Vagina (tissue), 2 donors: ENCODE measurements around the gene GLI1. TPM values are rescaled to one million over a fixed set of nuclear protein-coding genes. Genes with fewer than 3 reads are reported as not detected.

Source experiments
- DNase-seq, 2 donors: peaks; one replicate each; pipeline ENCODE4 v3.0.0-alpha.2; 2017; ENCODE audit errors: extremely low spot score in 2 of 2
- H3K27ac ChIP-seq: fragments of 200-600 bp; sonication (generic); one replicate; pipeline ENCODE4 v1.5.1; 2019
- H3K27me3 ChIP-seq: fragments of 200-600 bp; sonication (generic); one replicate; pipeline ENCODE4 v1.5.1; 2019
- H3K36me3 ChIP-seq, 2 donors: fragments of 200-600 bp; sonication (generic); one replicate each; pipeline ENCODE4 v1.5.1; 2017 to 2019
- H3K4me1 ChIP-seq: fragments of 200-600 bp; sonication (generic); one replicate; pipeline ENCODE4 v1.5.1; 2019
- H3K4me3 ChIP-seq, 2 donors: fragments of 200-600 bp; sonication (generic); 1 replicate in 1 of 2; 2 replicates in 1 of 2; pipeline ENCODE4 v1.5.1; 2016 to 2019
- H3K9me3 ChIP-seq: fragments of 200-600 bp; sonication (generic); one replicate; pipeline ENCODE4 v1.5.1; 2019
- CTCF ChIP-seq, 3 experiments: fragments of 450-650 bp in 2 of 3; fragments of 200-600 bp in 1 of 3; sonication (generic) in 1 of 3; IDR thresholded peaks; one replicate each; pipeline ENCODE4 v1.5.1; 2017 to 2019; ENCODE audit warnings: antibody characterized with exemption in 3 of 3, mild to moderate bottlenecking in 2 of 3, moderate library complexity in 2 of 3
- POLR2A ChIP-seq, 2 donors: fragments of 450-650 bp; IDR thresholded peaks; one replicate each; pipeline ENCODE4 v1.6.1; 2017; ENCODE audit warnings: antibody characterized with exemption in 2 of 2, mild to moderate bottlenecking in 2 of 2, moderate library complexity in 2 of 2
- POLR2AphosphoS5 ChIP-seq, 2 donors: sonication (generic); formaldehyde crosslinking; IDR thresholded peaks; one replicate each; pipeline ENCODE4 v1.9.0; 2017; ENCODE audit warnings: antibody characterized with exemption in 2 of 2, mild to moderate bottlenecking in 2 of 2, low read depth in 1 of 2; ENCODE audit not compliant: insufficient read depth in 1 of 2
- intact Hi-C: fragments of 100-400 bp; cut with DNase I; formaldehyde crosslinking; loops from one replicate; pipeline ENCODE4 v1.15.1; 2023
- total RNA-seq: library from RNA; depleted of rRNA; stranded (reverse); fragments of >200 nt; gene quantifications from one replicate; pipeline ENCODE4 v1.2.3, GENCODE V29; 2016

The GLI1 gene
- total RNA-seq, 1 donor from 2014 or later, result 0.25 TPM

- intact Hi-C loops, result no loop called here
- no peak overlapping the region for H3K27ac ChIP-seq
- H3K4me1 ChIP-seq, result peaks cover 18% of the 10 kb centered on the region
- TF ChIP-seq POLR2AphosphoS5 (IDR thresholded peaks at IDR 0.05; ENCODE audit: insufficient read depth in 1 of 2, low read depth in 1 of 2) (no peak), CTCF (IDR thresholded peaks at IDR 0.05) (no peak), POLR2A (IDR thresholded peaks at IDR 0.05) (no peak)
- no peaks in the 10 kb centered on the region for H3K27me3 ChIP-seq
- DNase-seq, result no peak
- H3K9me3 ChIP-seq, result no peaks in the 10 kb centered on the region
- peak overlapping the region; percentile 92 to 94 for H3K4me3 ChIP-seq
- peaks cover 0 to 26% of the 10 kb centered on the region in 2 donors for H3K36me3 ChIP-seq
Measured at GRCh38 chr12:57487055-57487596, 27.5 kb downstream of the GLI1 start.

- Histone ChIP-seq H3K27me3 (no peaks in the 10 kb centered on the region), H3K4me3 (peak within 1 kb of the TSS; percentile 92 to 94), H3K27ac (peak within 1 kb of the TSS; percentile 71), H3K36me3 (peaks cover 0 to 26% of the 10 kb centered on the region in 2 donors), H3K9me3 (no peaks in the 10 kb centered on the region), H3K4me1 (peaks cover 18% of the 10 kb centered on the region)
- TF ChIP-seq POLR2AphosphoS5 (IDR thresholded peaks at IDR 0.05; ENCODE audit: insufficient read depth in 1 of 2, low read depth in 1 of 2) (peak; percentile 88 to 100), CTCF (IDR thresholded peaks at IDR 0.05) (peak; percentile 2 to 19 (median 10)), POLR2A (IDR thresholded peaks at IDR 0.05) (peak in 1 of 2 donors; percentile 26)
- peak in 1 of 2 donors; percentile 92 for DNase-seq
- intact Hi-C loops, result no loop called here
Measured at GRCh38 chr12:57487597-57488401, 28.2 kb downstream of the GLI1 start, which contains the start of gene MARS1. Gene MARS1, plus strand, starts transcription at chr12:57488068. Its CDS starts 23 bp downstream, at chr12:57488091.

- Histone ChIP-seq H3K9me3 (no peaks in the 10 kb centered on the region), H3K4me3 (peak overlapping the region; percentile 92 to 94), H3K4me1 (peaks cover 18% of the 10 kb centered on the region), H3K27me3 (no peaks in the 10 kb centered on the region), H3K36me3 (peaks cover 0 to 26% of the 10 kb centered on the region in 2 donors), H3K27ac (peak overlapping the region; percentile 71)
- DNase-seq, result no peak
- intact Hi-C loops, result no loop called here
- TF ChIP-seq POLR2AphosphoS5 (IDR thresholded peaks at IDR 0.05; ENCODE audit: insufficient read depth in 1 of 2, low read depth in 1 of 2), result no peak
- TF ChIP-seq POLR2A (IDR thresholded peaks at IDR 0.05), result no peak
- TF ChIP-seq CTCF (IDR thresholded peaks at IDR 0.05), result no peak
Measured at GRCh38 chr12:57488402-57489156, 29.0 kb downstream of the GLI1 start.

- no peak overlapping the region for H3K27ac ChIP-seq
- intact Hi-C loops, result no loop called here
Measured at GRCh38 chr12:57489157-57489641, 29.6 kb downstream of the GLI1 start.

More at GRCh38 chr12:57489157-57489641, 29.6 kb downstream of the GLI1 start:
- H3K4me1 ChIP-seq, result peaks cover 18% of the 10 kb centered on the region
- peaks cover 0 to 26% of the 10 kb centered on the region in 2 donors for H3K36me3 ChIP-seq
- DNase-seq, result no peak
- H3K4me3 ChIP-seq, result peak overlapping the region in 1 of 2 donors; percentile 92
- H3K27me3 ChIP-seq, result no peaks in the 10 kb centered on the region
- TF ChIP-seq POLR2AphosphoS5 (IDR thresholded peaks at IDR 0.05; ENCODE audit: insufficient read depth in 1 of 2, low read depth in 1 of 2) (no peak), POLR2A (IDR thresholded peaks at IDR 0.05) (no peak), CTCF (IDR thresholded peaks at IDR 0.05) (no peak)
- no peaks in the 10 kb centered on the region for H3K9me3 ChIP-seq
